OCI-LY7 (cell line): ENCODE data around the gene AK4. TPM values are rescaled to one million over a fixed set of nuclear protein-coding genes. Genes with fewer than 3 reads are reported as not detected.

Experiments used
- BruUV-seq: library from RNA; stranded (reverse); fragments of 400-500 nt; replicated peaks from 2 replicates; lab custom pipeline; 2021; lab: Mats Ljungman, UMichigan
- CTCF ChIA-PET: fragments of 300-600 bp; sonication (Branson Sonifier 250); formaldehyde crosslinking; loops from one replicate; lab custom pipeline; 2022; ENCODE audit warnings: antibody characterized with exemption; ENCODE audit not compliant: unreplicated experiment; lab: Charles Lee
- POLR2A ChIA-PET: fragments of 300-600 bp; sonication (Branson Sonifier 250); formaldehyde crosslinking; loops from one replicate; lab custom pipeline; 2022; ENCODE audit warnings: antibody characterized with exemption; lab: Charles Lee
- DNase-seq: peaks from one replicate; pipeline ENCODE4 v3.0.0-alpha.2; 2015; ENCODE audit warnings: low spot score
- H2AFZ ChIP-seq: fragments of 200-600 bp; sonication (generic), shearing (Covaris generic); 2 replicates; pipeline ENCODE4 v1.6.1; 2014; ENCODE audit warnings: mild to moderate bottlenecking, antibody characterized with exemption, low read length, moderate library complexity
- H3K27ac ChIP-seq: fragments of 200-600 bp; sonication (generic); 2 replicates; pipeline ENCODE4 v1.5.1; 2014; ENCODE audit warnings: mixed run types, low read depth, mild to moderate bottlenecking, moderate library complexity, low read length, inconsistent platforms; ENCODE audit not compliant: poor library complexity, severe bottlenecking
- H3K36me3 ChIP-seq: fragments of 200-600 bp; sonication (generic); 2 replicates; pipeline ENCODE4 v1.6.1; 2014; ENCODE audit warnings: mild to moderate bottlenecking, antibody characterized with exemption, low read length, moderate library complexity, mixed read lengths; ENCODE audit not compliant: insufficient read depth
- H3K4me1 ChIP-seq: fragments of 200-600 bp; sonication (generic); 2 replicates; pipeline ENCODE4 v1.5.1; 2014; ENCODE audit warnings: mild to moderate bottlenecking, low read length; ENCODE audit not compliant: insufficient read depth, poor library complexity, severe bottlenecking
- H3K4me2 ChIP-seq: fragments of 200-600 bp; sonication (generic); 2 replicates; pipeline ENCODE4 v1.6.1; 2014; ENCODE audit warnings: mild to moderate bottlenecking, low read length
- H3K4me3 ChIP-seq: fragments of 200-600 bp; sonication (generic); 2 replicates; pipeline ENCODE4 v1.5.1; 2014; ENCODE audit warnings: mild to moderate bottlenecking, low read depth, low read length; ENCODE audit not compliant: poor library complexity, severe bottlenecking
- H3K79me2 ChIP-seq: fragments of 200-600 bp; sonication (generic); 2 replicates; pipeline ENCODE4 v1.6.1; 2016; ENCODE audit warnings: low read depth, mild to moderate bottlenecking, low read length, moderate library complexity, mixed read lengths; ENCODE audit not compliant: insufficient read depth
- H3K9me2 ChIP-seq: fragments of 200-600 bp; sonication (generic); 2 replicates; pipeline ENCODE4 v1.6.1; 2016; ENCODE audit warnings: mild to moderate bottlenecking, low read length, mixed read lengths; ENCODE audit not compliant: insufficient read depth
- H3K9me3 ChIP-seq: fragments of 200-600 bp; sonication (generic); 2 replicates; pipeline ENCODE4 v1.6.1; 2014; ENCODE audit warnings: mild to moderate bottlenecking, mixed run types, low read length, mixed read lengths
- H4K20me1 ChIP-seq: fragments of 200-600 bp; sonication (generic); 2 replicates; pipeline ENCODE4 v1.6.1; 2014; ENCODE audit warnings: mild to moderate bottlenecking, antibody characterized with exemption, low read length, moderate library complexity, mixed read lengths; ENCODE audit not compliant: insufficient read depth
- EZH2phosphoT487 ChIP-seq: fragments of 200-600 bp; sonication (generic); IDR thresholded peaks from 2 replicates; pipeline ENCODE4 v1.6.1; 2018; ENCODE audit warnings: low read depth, borderline replicate concordance, mild to moderate bottlenecking, mixed run types, antibody characterized with exemption, low read length, moderate library complexity, mixed read lengths
- intact Hi-C: fragments of 100-400 bp; cut with micrococcal nuclease; formaldehyde crosslinking; loops from one replicate; pipeline ENCODE4 v1.10.0; 2022; ENCODE audit not compliant: unreplicated experiment
- total RNA-seq, 2 experiments: library from RNA; depleted of rRNA in 1 of 2; stranded (reverse); fragments of >200 nt in 1 of 2; shearing (Covaris generic) in 1 of 2; gene quantifications; 2 replicates each; pipeline ENCODE4 v1.2.3, GENCODE V29; 2014 to 2022
- TF ChIP-seq, protein P1 (sequence below): fragments of 200-600 bp; sonication (generic); conservative IDR thresholded peaks from 2 replicates; pipeline ENCODE4 v1.5.1; 2014; ENCODE audit warnings: mild to moderate bottlenecking, antibody characterized with exemption, low read length, moderate library complexity, mixed read lengths

Gene AK4
- total RNA-seq, 2 experiments from 2014 or later: 0.16 to 1.4 TPM

DNA sequence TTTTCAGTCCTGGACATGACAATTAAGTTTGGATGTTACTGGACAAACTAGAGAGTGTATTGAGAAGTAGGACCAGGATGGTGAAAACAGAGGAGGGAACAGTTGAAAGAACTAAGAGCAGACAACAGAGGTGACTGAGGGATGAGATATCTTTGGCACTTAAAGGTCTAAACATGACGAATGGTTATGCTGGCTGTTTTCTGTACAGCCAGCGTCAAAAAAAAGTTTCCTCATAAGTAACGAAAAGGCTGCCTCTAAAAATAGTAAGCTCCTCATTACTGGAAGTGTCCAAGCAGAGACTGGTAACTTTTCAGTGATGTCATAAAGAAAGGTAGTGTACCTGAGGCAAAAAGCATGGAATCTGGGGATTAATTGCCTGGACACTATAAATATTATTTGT lies 35.2 kb upstream of the AK4 start:
- DNase-seq: no peak
- intact Hi-C loops: no loop called here
- Histone ChIP-seq H3K27ac (no peak overlapping the region), H3K79me2 (no peaks in the 10 kb centered on the region), H3K36me3 (no peaks in the 10 kb centered on the region), H3K4me3 (no peak overlapping the region), H3K9me2 (no peaks in the 10 kb centered on the region), H3K9me3 (no peaks in the 10 kb centered on the region), H3K4me2 (no peak overlapping the region), H2AFZ (no peak overlapping the region), H3K4me1 (no peaks in the 10 kb centered on the region), H4K20me1 (no peaks in the 10 kb centered on the region)
- TF ChIP-seq, protein P1, sequence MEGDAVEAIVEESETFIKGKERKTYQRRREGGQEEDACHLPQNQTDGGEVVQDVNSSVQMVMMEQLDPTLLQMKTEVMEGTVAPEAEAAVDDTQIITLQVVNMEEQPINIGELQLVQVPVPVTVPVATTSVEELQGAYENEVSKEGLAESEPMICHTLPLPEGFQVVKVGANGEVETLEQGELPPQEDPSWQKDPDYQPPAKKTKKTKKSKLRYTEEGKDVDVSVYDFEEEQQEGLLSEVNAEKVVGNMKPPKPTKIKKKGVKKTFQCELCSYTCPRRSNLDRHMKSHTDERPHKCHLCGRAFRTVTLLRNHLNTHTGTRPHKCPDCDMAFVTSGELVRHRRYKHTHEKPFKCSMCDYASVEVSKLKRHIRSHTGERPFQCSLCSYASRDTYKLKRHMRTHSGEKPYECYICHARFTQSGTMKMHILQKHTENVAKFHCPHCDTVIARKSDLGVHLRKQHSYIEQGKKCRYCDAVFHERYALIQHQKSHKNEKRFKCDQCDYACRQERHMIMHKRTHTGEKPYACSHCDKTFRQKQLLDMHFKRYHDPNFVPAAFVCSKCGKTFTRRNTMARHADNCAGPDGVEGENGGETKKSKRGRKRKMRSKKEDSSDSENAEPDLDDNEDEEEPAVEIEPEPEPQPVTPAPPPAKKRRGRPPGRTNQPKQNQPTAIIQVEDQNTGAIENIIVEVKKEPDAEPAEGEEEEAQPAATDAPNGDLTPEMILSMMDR: no peak
- no peak for TF ChIP-seq EZH2phosphoT487
- BruUV-seq: no TSS peak
- ChIA-PET CTCF (no interaction called here), POLR2A (interaction anchor here (0.6 kb wide), 1 partner anchor 608 kb away, joined by 4 read pairs; no protein-coding TSS in a partner anchor)

DNA sequence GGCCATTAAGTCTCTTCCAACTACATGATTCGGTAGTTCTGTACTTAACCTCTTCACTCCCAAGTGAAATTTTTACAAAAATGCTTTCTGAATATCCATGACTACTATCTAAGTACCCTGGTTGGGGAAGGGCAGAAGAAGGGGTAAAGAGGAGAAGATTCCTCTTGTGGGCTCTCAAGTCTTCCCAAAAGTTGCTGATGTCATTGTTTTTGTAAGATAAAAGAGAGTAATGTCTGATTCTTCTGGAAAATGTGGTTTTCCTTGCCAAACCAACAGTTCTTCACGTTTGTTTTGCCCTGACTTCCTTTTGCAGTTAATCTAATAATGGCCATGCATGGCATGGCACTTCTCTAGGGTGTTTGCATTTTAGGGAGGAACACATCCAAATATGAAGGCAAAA lies 34.7 kb upstream of the AK4 start:
- H3K9me2 ChIP-seq: no peaks in the 10 kb centered on the region
- no peak overlapping the region for H3K4me3 ChIP-seq
- H2AFZ ChIP-seq: no peak overlapping the region
- H4K20me1 ChIP-seq: no peaks in the 10 kb centered on the region
- no peak overlapping the region for H3K27ac ChIP-seq
- H3K9me3 ChIP-seq: no peaks in the 10 kb centered on the region
- no peak for DNase-seq
- no peaks in the 10 kb centered on the region for H3K4me1 ChIP-seq
- BruUV-seq: no TSS peak
- no peak for TF ChIP-seq EZH2phosphoT487
- TF ChIP-seq, protein P1: no peak
- H3K4me2 ChIP-seq: no peak overlapping the region
- H3K36me3 ChIP-seq: no peaks in the 10 kb centered on the region
- intact Hi-C loops: no loop called here
- H3K79me2 ChIP-seq: no peaks in the 10 kb centered on the region
- CTCF ChIA-PET: no interaction called here
- POLR2A ChIA-PET: interaction anchor here (0.6 kb wide), 1 partner anchor 608 kb away, joined by 4 read pairs; no protein-coding TSS in a partner anchor

DNA sequence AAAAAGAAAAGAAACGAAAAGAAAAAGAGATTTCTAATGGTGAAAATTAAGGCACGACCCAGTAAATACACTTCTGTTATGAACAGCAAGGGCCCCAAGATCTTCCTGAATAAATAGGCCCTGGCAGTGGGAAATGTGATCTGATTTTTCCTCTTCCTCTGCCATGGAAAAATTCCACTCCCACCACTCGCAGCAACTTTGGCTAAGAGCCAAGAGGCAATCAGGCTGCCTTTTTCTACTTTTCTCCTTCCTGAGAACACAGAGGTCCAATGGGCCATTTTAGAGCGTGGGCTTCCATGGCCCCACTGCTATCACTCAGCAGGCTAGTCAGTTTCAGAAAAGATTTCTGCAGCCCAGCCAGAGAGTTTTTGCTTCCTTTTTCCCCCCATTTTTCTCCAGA lies 33.7 kb upstream of the AK4 start:
- intact Hi-C loops: no loop called here
- H3K4me2 ChIP-seq: no peak overlapping the region
- H3K4me1 ChIP-seq: no peaks in the 10 kb centered on the region
- DNase-seq: no peak
- H3K9me3 ChIP-seq: no peaks in the 10 kb centered on the region
- ChIA-PET CTCF (no interaction called here), POLR2A (no interaction called here)
- no peak overlapping the region for H3K27ac ChIP-seq
- no peaks in the 10 kb centered on the region for H3K9me2 ChIP-seq
- no peaks in the 10 kb centered on the region for H3K36me3 ChIP-seq
- H2AFZ ChIP-seq: no peak overlapping the region
- H4K20me1 ChIP-seq: no peaks in the 10 kb centered on the region
- H3K79me2 ChIP-seq: no peaks in the 10 kb centered on the region
- no peak for TF ChIP-seq EZH2phosphoT487
- TF ChIP-seq, protein P1: no peak
- no peak overlapping the region for H3K4me3 ChIP-seq
- BruUV-seq: no TSS peak
